ENCODE measurements around the gene POLR2J. TPM values are rescaled to one million over a fixed set of nuclear protein-coding genes. Genes with fewer than 3 reads are reported as not detected.

Gene POLR2J
- total RNA-seq, 1 experiment from 2014 or later: 50.5 TPM

DNA sequence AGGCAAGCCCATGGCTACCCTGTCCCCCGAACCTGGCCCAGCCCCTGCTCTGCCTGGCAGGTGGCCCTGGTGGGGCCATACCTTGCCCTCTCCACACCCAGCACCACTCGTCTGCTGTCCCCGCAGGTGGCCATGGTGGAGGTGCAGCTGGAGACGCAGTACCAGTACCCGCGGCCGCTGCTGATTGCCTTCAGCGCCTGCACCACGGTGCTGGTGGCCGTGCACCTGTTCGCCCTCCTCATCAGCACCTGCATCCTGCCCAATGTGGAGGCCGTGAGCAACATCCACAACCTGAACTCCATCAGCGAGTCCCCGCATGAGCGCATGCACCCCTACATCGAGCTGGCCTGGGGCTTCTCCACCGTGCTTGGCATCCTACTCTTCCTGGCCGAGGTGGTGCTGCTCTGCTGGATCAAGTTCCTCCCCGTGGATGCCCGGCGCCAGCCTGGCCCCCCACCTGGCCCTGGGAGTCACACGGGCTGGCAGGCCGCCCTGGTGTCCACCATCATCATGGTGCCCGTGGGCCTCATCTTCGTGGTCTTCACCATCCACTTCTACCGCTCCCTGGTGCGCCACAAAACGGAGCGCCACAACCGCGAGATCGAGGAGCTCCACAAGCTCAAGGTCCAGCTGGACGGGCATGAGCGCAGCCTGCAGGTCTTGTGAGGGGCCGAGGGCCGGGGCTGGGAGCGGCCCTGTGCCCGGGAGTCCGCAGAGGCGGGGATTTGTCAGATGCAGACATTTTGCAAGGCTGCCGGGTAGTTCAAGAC lies 32.1 kb downstream of the POLR2J start (continued):
- TF ChIP-seq, protein P1, sequence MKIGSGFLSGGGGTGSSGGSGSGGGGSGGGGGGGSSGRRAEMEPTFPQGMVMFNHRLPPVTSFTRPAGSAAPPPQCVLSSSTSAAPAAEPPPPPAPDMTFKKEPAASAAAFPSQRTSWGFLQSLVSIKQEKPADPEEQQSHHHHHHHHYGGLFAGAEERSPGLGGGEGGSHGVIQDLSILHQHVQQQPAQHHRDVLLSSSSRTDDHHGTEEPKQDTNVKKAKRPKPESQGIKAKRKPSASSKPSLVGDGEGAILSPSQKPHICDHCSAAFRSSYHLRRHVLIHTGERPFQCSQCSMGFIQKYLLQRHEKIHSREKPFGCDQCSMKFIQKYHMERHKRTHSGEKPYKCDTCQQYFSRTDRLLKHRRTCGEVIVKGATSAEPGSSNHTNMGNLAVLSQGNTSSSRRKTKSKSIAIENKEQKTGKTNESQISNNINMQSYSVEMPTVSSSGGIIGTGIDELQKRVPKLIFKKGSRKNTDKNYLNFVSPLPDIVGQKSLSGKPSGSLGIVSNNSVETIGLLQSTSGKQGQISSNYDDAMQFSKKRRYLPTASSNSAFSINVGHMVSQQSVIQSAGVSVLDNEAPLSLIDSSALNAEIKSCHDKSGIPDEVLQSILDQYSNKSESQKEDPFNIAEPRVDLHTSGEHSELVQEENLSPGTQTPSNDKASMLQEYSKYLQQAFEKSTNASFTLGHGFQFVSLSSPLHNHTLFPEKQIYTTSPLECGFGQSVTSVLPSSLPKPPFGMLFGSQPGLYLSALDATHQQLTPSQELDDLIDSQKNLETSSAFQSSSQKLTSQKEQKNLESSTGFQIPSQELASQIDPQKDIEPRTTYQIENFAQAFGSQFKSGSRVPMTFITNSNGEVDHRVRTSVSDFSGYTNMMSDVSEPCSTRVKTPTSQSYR (CRISPR knock-in tag; IDR thresholded peaks at IDR 0.05): no peak
- TF ChIP-seq, protein P2, sequence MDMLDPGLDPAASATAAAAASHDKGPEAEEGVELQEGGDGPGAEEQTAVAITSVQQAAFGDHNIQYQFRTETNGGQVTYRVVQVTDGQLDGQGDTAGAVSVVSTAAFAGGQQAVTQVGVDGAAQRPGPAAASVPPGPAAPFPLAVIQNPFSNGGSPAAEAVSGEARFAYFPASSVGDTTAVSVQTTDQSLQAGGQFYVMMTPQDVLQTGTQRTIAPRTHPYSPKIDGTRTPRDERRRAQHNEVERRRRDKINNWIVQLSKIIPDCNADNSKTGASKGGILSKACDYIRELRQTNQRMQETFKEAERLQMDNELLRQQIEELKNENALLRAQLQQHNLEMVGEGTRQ (CRISPR knock-in tag; IDR thresholded peaks at IDR 0.05): no peak

DNA sequence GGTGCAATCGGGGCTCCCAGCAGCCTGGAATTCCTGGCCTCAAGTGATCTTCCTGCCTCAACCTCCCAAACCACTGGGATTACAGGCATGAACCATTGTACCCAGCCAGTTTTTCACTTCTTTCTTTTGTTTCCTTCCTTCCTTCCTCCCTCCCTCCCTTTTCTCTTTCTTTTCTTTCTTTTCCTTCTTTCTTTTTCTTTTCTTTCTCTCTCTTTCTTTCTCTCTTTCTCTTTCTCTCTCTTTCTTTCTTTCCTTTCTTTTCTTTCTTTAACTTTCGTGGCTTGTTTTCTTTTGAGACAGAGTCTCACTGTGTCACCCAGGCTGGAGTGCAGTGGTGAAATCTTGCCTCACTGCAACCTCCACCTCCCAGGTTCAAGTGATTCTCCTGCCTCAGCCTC lies 33.0 kb downstream of the POLR2J start:
- POLR2A ChIA-PET: no interaction called here
- H3K27ac Mint-ChIP-seq: 0 out of 2 replicates have a peak overlapping the region, but pooled peaks have one; percentile 42
- no peaks in the 10 kb centered on the region for H3K27me3 Mint-ChIP-seq (ENCODE audit: low read depth)
- H3K9me3 Mint-ChIP-seq: no peaks in the 10 kb centered on the region
- H3K4me3 Mint-ChIP-seq: no peak overlapping the region
- peaks cover 10% of the 10 kb centered on the region for H3K4me1 Mint-ChIP-seq
- no peak for DNase-seq (ENCODE audit: low spot score)
- no peak for ATAC-seq
- H3K36me3 Mint-ChIP-seq: peaks cover 9% of the 10 kb centered on the region
- TF ChIP-seq NR1H2 (CRISPR knock-in tag; IDR thresholded peaks at IDR 0.05) (no peak), GTF2I (CRISPR knock-in tag; conservative IDR thresholded peaks at IDR 0.05) (no peak)
- TF ChIP-seq, protein P3, sequence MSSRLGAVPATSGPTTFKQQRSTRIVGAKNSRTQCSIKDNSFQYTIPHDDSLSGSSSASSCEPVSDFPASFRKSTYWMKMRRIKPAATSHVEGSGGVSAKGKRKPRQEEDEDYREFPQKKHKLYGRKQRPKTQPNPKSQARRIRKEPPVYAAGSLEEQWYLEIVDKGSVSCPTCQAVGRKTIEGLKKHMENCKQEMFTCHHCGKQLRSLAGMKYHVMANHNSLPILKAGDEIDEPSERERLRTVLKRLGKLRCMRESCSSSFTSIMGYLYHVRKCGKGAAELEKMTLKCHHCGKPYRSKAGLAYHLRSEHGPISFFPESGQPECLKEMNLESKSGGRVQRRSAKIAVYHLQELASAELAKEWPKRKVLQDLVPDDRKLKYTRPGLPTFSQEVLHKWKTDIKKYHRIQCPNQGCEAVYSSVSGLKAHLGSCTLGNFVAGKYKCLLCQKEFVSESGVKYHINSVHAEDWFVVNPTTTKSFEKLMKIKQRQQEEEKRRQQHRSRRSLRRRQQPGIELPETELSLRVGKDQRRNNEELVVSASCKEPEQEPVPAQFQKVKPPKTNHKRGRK (CRISPR knock-in tag; IDR thresholded peaks at IDR 0.05; ENCODE audit: borderline replicate concordance): 0 out of 2 replicates have a peak, but pooled peaks have one; percentile 31
- CTCF ChIA-PET: no interaction called here

DNA sequence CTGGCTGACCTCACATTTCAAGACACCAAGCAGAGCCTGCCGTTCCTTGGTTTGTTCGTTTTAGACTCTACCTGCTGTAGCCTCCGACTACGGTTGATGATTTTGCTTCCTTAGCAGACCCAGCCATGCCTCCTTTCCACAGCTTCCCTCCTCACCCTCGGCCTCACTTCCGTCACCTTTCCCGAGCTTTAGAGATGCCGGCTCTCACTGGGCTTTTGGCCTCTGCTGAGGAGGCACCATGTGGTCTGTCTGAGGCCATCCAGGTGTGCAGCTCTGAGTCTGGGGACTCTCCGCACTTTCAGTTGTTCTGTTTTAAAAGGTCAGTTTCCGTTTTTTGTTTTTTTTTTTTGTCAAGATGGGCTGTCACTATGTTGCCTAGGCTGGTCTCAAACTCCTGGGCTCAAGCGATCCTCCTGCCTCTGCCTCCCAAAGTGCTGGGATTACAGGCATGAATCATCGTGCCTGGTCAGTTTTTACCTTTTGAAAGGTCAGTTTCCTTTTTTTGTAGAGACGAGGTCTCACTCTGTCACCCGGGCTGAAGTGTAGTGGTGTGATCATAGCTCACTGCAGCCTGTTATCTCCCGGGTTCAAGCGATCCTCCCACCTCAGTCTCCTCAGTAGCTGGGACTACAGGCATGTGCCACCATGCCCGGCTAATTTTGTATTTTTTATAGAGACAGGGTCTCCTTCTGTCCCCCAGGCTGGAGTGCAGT lies 33.6 kb downstream of the POLR2J start:
- no peak for DNase-seq (ENCODE audit: low spot score)
- H3K27me3 Mint-ChIP-seq (ENCODE audit: low read depth): no peaks in the 10 kb centered on the region
- ChIA-PET POLR2A (no interaction called here), CTCF (no interaction called here)
- H3K4me3 Mint-ChIP-seq: no peak overlapping the region
- TF ChIP-seq, protein P4, sequence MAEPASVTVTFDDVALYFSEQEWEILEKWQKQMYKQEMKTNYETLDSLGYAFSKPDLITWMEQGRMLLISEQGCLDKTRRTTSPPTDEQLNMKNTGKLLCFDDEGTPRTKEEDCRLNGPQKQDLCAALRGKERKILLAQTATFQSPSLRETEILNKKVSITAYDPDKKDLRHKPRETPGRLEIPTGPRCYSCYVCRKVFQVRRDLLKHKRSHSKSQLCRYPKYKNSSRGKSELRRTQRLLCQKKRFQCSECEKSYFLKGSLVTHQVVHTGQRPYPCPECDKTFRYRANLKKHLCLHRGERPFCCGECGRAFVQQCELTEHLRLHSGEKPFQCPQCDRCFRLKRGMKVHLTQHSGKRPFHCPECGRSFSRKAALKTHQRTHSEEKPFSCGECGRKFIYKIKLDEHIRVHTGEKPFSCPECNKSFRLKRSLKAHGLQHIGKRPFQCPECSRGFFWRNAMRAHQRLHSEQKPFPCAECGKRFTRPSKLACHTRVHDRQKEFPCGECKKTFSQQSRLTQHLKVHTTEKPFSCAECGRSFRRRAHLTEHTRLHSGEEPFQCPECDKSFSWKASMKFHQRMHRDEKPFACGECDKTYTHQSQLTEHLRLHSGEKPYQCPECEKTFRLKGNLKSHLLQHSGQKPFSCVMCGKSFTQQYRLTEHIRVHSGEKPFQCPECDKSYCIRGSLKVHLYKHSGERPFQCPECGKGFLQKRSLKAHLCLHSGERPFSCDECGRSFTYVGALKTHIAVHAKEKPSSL (CRISPR knock-in tag; conservative IDR thresholded peaks at IDR 0.05): no peak
- TF ChIP-seq ZBTB21 (CRISPR knock-in tag; IDR thresholded peaks at IDR 0.05; ENCODE audit: borderline replicate concordance) (no peak), ETV6 (CRISPR knock-in tag; IDR thresholded peaks at IDR 0.05) (no peak), ESRRA (CRISPR knock-in tag; IDR thresholded peaks at IDR 0.05; ENCODE audit: borderline replicate concordance) (no peak)
- H3K27ac Mint-ChIP-seq: peak overlapping the region; percentile 76
- H3K9me3 Mint-ChIP-seq: no peaks in the 10 kb centered on the region
- H3K36me3 Mint-ChIP-seq: peaks cover 9% of the 10 kb centered on the region
- H3K4me1 Mint-ChIP-seq: peaks cover 10% of the 10 kb centered on the region
- ATAC-seq: no peak
